NCI-H510A (cell line): ENCODE data around the gene NDUFV2.
"Not testable (repeated sequence)": the region's sequence is repeated elsewhere in the genome, so short reads cannot be mapped to it uniquely, and the experiment has no call there.

Source experiments
- DNase-seq: peaks from one replicate; lab custom pipeline; 2025; lab: John Stamatoyannopoulos, UW

The NDUFV2 gene

DNA sequence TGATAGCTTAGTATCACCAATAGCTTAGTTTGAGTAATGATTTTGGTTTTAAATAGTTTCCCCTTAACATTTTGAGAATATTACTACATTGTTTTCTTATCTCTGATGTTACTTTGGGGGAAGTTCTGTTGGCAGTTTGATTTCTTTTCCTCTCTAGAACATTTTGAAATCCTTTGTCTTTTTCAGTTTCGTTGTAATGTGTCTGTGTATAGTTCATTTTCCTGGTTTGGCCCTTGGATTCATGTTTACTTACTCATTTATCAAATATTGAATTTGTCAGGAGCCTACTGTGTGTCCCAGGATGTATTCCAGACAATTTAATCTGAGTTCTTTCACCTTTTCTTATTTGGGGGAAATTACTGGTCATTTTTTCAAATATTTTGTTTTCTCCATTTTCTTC, 50.8 kb downstream of the NDUFV2 start:
- no peak for DNase-seq

DNA sequence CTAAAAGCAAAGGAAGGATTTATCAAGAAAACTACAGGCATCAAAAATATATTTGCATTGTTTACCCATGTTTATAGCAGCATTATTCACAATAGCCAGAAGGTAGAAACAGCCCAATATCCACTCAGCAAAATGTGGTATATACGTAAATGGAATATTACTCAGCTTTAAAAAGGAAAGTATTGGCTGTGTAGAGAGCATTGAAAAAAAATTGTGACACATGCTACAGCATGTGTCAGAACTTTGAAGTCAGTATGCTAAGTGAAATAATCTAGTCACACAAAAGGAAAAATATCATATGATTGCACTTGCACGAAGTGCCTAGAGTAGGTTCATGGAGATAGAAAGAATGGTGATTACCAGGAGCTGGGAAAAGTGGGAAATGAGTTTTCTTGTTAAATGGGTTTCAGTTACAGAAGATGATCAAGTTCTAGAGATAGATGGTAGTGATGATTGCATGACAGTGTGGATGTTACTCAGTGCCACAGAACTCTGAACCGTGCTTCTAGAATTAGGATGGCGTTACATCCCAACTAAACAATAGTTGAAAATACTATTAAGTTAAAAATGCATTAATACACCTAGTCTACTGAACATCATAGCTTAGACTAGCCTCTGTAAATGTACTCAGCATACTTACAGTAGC, 54.2 kb downstream of the NDUFV2 start:
- DNase-seq = no peak

DNA sequence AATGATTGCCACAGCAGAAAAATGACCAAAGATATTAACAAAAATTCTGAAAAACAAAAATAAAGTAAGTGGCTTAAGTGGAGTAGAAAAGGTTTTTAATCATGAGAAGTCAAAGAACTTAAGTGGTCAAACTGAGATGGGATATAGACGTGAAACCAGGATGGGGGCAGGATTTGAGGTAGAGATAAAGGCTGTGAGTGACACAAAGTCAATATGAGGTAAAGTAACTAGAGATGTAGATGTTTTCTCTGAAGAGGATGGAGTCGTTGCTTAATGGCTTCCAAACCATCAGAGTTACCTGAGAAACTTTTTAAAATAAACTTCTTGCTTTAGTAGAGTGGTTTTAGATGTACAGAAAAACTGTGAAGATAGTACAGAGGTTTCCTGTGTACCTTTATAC, 55.3 kb downstream of the NDUFV2 start:
- DNase-seq = no peak

DNA sequence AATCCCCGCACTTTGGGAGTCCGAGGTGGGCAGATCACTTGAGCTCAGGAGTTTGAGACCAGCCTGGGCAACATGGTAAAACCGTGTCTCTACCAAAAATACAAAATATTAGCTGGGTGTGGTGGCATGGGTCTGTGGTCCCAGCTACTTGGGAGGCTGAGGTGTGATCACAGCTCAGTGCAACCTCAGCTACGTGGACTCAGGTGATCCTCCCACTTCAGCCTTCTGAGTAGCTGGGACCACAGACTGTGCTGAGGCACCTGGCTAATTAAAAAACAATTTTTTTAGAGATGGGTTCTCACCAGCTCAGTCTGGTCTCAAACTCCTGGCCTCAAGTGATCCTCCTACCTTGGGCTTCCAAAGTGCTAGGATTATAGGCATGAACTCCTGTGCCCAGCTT, 57.5 kb downstream of the NDUFV2 start:
- no peak for DNase-seq

DNA sequence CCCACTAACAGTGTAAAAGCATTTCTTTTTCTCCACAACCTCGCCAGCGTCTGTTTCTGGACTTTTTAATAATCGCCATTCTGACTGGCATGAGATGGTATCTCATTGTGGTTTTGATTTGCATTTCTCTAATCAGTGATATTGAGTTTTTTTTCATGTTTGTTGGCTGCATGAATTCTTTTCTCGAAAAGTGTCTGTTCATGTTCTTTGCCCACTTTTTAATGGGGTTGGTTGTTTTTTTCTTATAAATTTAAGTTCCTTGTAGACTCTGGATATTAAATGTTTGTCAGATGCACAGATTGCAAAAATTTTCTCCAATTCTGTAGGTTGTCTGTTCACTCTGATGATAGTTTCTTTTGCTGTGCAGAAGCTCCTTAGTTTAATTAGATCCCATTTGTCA, 60.2 kb downstream of the NDUFV2 start:
- not testable (repeated sequence) for DNase-seq

DNA sequence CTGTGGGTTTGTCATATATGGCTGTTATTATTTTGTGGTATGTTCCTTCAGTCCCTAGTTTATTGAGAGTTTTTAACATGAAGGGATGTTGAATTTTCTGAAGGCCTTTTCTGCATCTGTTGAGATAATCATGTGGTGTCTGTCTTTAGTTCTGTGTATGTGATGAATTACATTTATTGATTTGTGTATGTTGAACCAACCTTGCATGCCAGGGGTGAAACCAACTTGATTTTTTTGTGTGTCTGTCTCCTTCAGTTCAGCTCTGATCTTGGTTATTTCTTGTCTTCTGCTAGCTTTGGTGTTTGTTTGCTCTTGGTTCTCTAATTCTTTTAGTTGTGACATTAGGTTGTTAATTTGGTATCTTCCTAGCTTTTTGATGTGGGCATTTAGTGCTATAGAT, 61.6 kb downstream of the NDUFV2 start:
- DNase-seq = not testable (repeated sequence)

DNA sequence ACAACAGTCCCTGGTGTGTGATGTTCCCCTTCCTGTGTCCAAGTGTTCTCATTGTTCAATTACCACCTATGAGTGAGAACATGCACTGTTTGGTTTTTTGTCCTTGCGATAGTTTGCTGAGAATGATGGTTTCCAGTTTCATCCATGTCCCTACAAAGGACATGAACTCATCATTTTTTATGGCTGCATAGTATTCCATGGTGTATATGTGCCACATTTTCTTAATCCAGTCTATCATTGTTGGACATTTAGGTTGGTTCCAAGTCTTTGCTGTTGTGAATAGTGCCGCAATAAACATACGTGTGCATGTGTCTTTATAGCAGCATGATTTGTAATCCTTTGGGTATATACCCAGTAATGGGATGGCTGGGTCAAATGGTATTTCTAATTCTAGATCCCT, 63.4 kb downstream of the NDUFV2 start:
- DNase-seq = not testable (repeated sequence)

DNA sequence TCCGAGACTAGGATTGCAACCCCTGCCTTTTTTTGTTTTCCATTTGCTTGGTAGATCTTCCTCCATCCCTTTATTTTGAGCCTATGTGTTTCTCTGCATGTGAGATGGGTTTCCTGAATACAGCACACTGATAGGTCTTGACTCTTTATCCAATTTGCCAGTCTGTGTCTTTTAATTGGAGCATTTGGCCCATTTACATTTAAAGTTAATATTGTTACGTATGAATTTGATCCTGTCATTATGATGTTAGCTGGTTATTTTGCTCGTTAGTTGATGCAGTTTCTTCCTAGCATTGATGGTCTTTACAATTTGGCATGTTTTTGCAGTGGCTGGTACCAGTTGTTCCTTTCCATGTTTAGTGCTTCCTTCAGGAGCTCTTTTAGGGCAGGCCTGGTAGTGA, 67.0 kb downstream of the NDUFV2 start:
- DNase-seq = not testable (repeated sequence)

DNA sequence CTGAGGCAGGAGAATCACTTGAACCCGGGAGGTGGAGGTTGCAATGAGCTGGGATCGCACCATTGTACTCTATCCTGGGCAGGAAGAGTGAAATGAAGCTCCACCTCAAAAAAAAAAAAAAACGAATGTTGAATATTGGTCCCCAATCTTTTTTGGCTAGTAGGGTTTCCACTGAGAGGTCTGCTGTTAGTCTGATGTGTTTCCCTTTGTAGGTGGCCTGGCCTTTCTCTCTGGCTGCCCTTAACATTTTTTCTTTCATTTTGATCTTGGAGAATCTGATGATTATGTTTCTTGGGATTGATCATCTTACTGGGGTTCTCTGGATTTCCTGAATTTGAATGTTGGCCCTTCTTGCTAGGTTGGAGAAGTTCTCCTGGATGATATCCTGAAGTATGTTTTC, 69.4 kb downstream of the NDUFV2 start:
- not testable (repeated sequence) for DNase-seq

DNA sequence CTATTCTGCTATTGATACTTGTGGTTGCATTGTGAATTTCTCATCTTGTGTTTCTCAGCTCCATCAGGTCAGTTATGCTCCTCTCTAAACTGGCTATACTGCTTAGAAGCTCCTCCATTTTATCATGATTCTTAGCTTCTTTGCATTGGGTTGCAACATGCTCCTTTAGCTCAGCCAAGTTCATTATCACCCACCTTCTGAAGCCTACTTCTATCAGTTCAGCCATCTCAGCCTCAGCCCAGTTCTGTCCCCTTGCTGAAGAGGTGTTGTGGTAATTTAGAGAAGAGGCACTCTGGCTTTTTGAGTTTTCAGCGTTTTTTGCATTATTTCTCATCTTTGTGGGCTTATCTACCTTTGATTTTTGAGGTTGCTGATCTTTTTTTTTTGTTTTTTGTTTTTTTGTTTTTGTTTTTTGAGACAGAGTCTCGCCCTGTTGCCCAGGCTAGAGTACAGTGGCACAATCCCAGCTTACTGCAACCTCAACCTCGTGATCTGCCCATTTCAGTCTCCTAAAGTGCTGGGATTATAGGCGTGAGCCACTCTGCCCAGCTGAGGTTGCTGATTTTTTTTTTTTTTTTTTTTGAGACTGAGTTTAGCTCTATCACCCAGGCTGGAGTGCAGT, 70.1 kb downstream of the NDUFV2 start:
- DNase-seq = no peak

DNA sequence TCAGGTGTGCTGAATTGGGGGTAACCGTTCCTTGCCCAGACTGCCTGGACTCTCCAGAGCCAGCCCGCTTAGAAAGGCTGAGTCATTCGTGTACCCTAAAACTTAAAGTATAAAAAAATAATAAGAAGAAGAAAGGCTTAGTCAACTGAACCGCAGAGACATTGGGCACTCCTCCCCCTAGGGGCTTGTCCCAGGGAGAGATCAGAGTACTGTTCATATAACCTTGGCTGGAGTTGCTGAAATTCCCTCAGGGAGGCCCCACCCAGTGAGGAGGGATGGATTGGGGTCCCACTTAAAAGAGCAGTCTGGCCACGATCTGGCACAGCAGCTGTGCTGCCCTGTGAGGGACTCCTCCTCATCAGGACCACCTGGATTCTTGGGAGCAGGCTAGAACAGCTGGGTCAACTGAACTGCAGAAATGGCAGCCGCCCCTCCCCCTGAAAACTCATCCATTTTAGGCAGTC, 71.3 kb downstream of the NDUFV2 start:
- no peak for DNase-seq

DNA sequence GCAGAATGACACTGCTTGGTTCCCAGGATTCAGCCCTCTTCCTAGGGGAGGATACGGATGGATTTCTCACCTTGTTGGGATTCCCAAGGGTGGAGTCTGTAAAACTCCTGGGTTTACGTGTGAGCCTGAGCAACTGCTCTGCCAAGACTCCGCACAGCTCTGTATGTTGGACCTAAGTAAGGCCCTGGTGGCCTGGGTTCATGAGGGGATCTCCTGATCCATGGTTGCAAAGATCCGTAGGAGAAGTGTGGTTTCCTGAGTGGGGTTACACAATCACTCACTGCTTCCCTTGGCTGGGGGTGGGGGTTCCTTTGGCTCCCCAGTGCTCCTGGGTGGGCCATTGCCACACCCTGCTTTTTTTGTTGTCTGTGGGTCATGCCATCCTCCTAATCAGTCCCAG, 71.8 kb downstream of the NDUFV2 start:
- DNase-seq = no peak

DNA sequence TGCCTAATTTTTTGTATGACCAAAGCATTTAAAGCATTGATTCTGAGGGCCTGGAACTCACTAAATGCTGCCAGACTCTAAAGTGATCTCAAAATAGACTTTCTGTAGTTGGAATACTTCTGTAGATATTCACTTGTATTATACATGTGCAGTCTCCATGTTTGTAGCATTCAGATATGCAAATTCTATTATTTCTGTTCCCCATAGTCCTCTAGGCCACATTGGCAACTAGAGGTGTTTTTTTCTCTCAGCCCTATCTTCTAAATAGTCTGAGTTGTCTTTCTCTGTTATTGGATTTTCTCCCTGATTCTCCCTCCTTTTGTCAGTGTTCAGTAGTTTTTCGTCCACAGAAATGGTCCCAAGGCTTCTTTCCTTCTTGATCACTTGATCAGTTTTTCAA, 72.6 kb downstream of the NDUFV2 start:
- no peak for DNase-seq

DNA sequence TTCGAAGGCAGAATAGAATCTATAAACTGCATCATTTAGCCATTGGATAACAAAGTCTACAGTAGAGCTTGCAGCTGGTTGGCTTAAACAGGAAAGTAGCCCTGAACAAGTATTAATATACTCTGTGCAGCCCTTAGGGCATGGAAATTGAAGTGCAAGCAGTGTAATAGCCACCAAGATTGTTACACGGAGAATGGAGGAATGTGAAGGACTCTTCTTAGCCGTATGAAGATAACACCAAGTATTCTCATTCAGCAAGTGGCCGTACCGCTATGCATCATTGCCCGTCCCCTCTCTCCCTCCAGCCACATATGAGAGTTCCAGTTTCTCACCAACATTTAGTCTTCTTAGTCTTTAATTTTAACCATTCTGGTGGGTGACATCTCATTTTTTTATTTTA, 74.5 kb downstream of the NDUFV2 start:
- no peak for DNase-seq

DNA sequence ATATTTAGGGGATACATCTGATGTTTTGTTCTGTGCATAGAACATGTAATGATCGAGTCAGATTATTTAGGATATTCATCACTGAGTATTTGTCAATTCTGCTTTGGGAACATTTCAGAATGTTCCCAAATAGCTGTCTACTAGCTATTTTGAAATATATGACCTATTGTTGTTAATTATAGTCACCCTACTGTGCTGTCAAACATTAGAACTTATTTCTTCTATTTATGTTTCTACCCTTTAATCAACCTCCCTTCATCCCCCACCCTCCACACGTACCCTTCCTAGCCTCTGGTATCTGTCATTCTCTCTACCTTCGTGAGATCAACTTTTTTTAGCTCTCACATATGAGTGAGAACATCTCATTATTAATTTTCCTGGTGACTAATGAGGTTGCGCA, 75.0 kb downstream of the NDUFV2 start:
- no peak for DNase-seq

DNA sequence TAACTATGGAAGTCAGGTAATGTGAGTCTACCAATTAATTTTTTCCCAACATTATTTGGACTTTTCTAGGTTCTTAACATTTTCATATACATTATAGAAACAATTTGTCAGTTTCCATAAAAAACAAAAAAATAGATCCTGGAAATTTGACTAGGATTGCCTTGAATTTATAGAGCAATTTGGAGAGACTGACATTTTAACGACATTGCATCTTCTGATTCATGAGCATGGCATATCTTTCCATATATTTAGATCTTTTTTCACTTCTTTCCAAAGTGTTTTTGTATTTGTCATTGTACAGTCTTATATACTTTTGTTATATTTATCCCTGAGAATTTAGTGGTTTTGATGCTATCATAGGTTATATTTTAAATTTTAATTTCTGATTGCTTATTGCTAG, 76.1 kb downstream of the NDUFV2 start:
- DNase-seq = no peak

DNA sequence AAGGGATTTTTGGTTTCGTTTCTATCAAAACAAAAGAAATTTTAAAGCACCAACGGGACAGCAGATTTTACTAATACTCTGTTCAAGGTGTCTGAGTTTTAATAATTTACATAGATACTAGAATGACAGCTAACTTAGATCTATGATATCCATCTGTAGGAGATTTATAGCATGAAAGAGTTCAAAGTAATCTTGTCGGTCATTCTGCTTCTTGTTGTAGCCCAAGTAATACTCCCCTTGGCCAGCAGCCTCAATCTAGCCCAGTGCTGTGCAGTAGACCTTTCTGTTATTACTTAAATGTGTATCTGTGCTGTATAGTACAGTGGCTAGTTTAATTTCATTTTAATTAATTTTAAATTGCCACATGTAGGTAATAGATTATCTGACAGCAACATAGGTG, 78.8 kb downstream of the NDUFV2 start:
- DNase-seq = no peak

DNA sequence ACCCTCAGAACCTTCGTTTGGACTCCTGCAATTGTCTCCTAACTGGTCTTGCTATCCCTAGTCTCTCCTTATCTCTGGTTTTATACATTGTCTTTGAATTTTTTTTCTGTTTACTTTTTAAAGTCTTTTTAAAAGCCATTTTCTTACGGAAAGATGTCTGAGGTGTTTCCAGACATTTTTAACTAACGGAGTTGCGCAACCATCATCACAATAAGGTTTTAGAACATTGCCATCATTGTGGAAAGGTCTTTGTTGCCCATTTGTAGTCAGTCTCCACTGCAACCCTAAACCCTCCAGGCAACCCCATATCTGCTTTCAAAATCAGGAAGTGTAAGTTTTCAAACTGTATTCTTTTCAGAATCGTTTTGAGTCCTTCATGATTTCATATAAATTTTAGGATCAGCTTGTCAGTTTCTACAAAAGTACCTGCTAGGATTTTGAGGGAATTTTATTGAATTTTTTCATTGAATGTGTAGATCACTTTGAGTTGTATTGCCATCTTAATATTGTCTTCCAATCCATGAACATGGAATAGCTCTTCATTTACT, 80.4 kb downstream of the NDUFV2 start:
- DNase-seq = no peak
